Lung (tissue), 12 donors: ENCODE results near the gene CDK14. TPM values are rescaled to one million over a fixed set of nuclear protein-coding genes. Genes with fewer than 3 reads are reported as not detected.
A peak's percentile ranks its signal among the peaks of the same experiment; 100 is the strongest.

Source experiments
- ATAC-seq: fragments of 200-7000 bp; cut with Tn5 transposase; one replicate; pipeline ENCODE4 v1.9.1; 2020; ENCODE audit warnings: moderate number of reproducible peaks; ENCODE audit not compliant: insufficient read depth, low FRiP score
- DNase-seq, 3 donors: peaks; one replicate each; pipeline ENCODE4 v3.0.0-alpha.2; 2013 to 2017
- H3K27ac ChIP-seq, 2 donors: one replicate each; pipeline ENCODE4 v1.5.1; 2013; ENCODE audit warnings: mild to moderate bottlenecking in 2 of 2, moderate library complexity in 2 of 2, control low read depth in 1 of 2, inconsistent platforms in 1 of 2, low read depth in 1 of 2, low read length in 1 of 2
- H3K27me3 ChIP-seq, 3 donors: one replicate each; pipeline ENCODE4 v1.5.1; 2013; ENCODE audit warnings: low read length in 2 of 3; ENCODE audit not compliant: control insufficient read depth in 3 of 3, insufficient read depth in 3 of 3
- H3K36me3 ChIP-seq, 4 donors: one replicate each; pipeline ENCODE4 v1.5.1; 2013; ENCODE audit warnings: low read length in 4 of 4, mild to moderate bottlenecking in 1 of 4, moderate library complexity in 1 of 4; ENCODE audit not compliant: control insufficient read depth in 4 of 4, insufficient read depth in 4 of 4
- H3K4me1 ChIP-seq, 5 donors: one replicate each; pipeline ENCODE4 v1.5.1; 2013; ENCODE audit warnings: low read length in 5 of 5, mild to moderate bottlenecking in 2 of 5, moderate library complexity in 1 of 5; ENCODE audit not compliant: control insufficient read depth in 5 of 5, insufficient read depth in 5 of 5
- H3K4me3 ChIP-seq: one replicate; pipeline ENCODE4 v1.5.1; 2013; ENCODE audit warnings: mild to moderate bottlenecking, control low read depth, moderate library complexity
- H3K9ac ChIP-seq, 2 donors: one replicate each; pipeline ENCODE4 v1.5.1; 2013; ENCODE audit warnings: low read length in 2 of 2, control low read depth in 1 of 2; ENCODE audit not compliant: insufficient read depth in 1 of 2
- H3K9me3 ChIP-seq, 4 donors: one replicate each; pipeline ENCODE4 v1.5.1; 2013; ENCODE audit warnings: low read length in 3 of 4, mild to moderate bottlenecking in 1 of 4, moderate library complexity in 1 of 4; ENCODE audit not compliant: control insufficient read depth in 4 of 4, insufficient read depth in 3 of 4
- CTCF ChIP-seq: IDR thresholded peaks from 2 replicates; pipeline ENCODE4 v1.5.1; 2012; ENCODE audit warnings: mild to moderate bottlenecking; ENCODE audit errors: control extremely low read depth, extremely low read depth
- WGBS, 2 donors: extraction: QIAGEN DNeasy Blood & Tissue Kit; methylation state at CpG; one replicate each; pipeline ENCODE4 v1.1.7; 2013; 5-methylcytosine and 5-hydroxymethylcytosine counted together
- polyA plus RNA-seq, 2 donors: library from polyadenylated mRNA; stranded (reverse); fragments of 200-250 nt; gene quantifications; one replicate each; pipeline ENCODE4 v1.2.1, GENCODE V29; 2013
- total RNA-seq, 2 donors: library from RNA; depleted of rRNA in 1 of 2; stranded (reverse); fragments of >200 nt in 1 of 2; gene quantifications; one replicate each; pipeline ENCODE4 v1.2.1, GENCODE V29; 2014 to 2021
- donor health status: control.
- donor health status: control.
- donor health status: Bipolar disorder and iron deficiency.
- donor health status: healthy.
- donor health status: DM: yes; HTN: yes; CAD: no.

CDK14 gene
- total and polyA plus RNA-seq, 4 donors: 4.3 to 117 (median 18.9) TPM

- H3K36me3 ChIP-seq: no peaks in the 10 kb centered on the region
- WGBS, 2 donors: 82 to 84% methylated on average over 4 of the region's 4 CpGs
Measured at GRCh38 chr7:91031757-91032156, 435.6 kb downstream of the CDK14 start.

DNA sequence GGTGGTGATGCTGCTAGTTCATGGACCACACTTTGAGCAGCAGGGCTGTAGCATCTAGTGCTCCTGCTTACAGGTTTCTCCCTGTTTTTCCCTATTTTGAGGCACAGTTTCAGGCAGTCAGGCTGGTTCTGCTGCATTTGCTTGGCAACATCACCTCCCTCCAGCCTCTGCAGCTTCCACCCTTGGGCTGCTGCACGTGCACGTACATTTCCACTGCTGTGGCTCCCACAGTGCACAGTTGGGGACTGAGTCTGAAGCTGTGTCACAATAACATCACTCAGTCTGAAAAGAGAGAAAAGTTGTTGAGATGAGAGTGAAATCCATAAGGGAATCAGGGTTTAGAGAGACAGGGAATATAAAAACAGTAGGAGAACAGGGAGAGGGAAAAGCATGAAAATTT lies 437.5 kb downstream of the CDK14 start:
- WGBS, 2 donors: 69 to 78% methylated on average over 2 of the region's 2 CpGs
- Histone ChIP-seq H3K9ac (no peak overlapping the region), H3K4me1 (peaks cover 0 to 6% (median 1%) of the 10 kb centered on the region in 5 donors), H3K4me3 (no peak overlapping the region), H3K27me3 (no peaks in the 10 kb centered on the region), H3K36me3 (no peaks in the 10 kb centered on the region), H3K9me3 (peaks cover 0 to 2% (median 0%) of the 10 kb centered on the region in 4 donors), H3K27ac (no peak overlapping the region)
- ATAC-seq (no peak), DNase-seq (peak in 1 of 3 donors; percentile 37)
- TF ChIP-seq CTCF: no peak

More at GRCh38 chr7:91031757-91032156, 435.6 kb downstream of the CDK14 start:
- DNase-seq (no peak), ATAC-seq (no peak)
- Histone ChIP-seq H3K27ac (no peak overlapping the region), H3K9ac (no peak overlapping the region), H3K4me1 (peaks cover 0 to 6% (median 1%) of the 10 kb centered on the region in 5 donors), H3K4me3 (no peak overlapping the region), H3K27me3 (no peaks in the 10 kb centered on the region), H3K9me3 (peaks cover 0 to 2% (median 0%) of the 10 kb centered on the region in 4 donors)
- no peak for TF ChIP-seq CTCF

- Histone ChIP-seq H3K36me3 (no peaks in the 10 kb centered on the region), H3K9me3 (peaks cover 0 to 2% (median 0%) of the 10 kb centered on the region in 4 donors), H3K4me3 (no peak overlapping the region), H3K27me3 (no peaks in the 10 kb centered on the region), H3K27ac (no peak overlapping the region), H3K4me1 (peaks cover 0 to 6% (median 1%) of the 10 kb centered on the region in 5 donors), H3K9ac (no peak overlapping the region)
- 76 to 86% methylated on average over 1 of the region's 1 CpG for WGBS, 2 donors
- ATAC-seq (peak; percentile 41), DNase-seq (peak; percentile 60 to 76 (median 71))
- peak; percentile 7 for TF ChIP-seq CTCF
Measured at GRCh38 chr7:91034459-91035368, 438.6 kb downstream of the CDK14 start.
